ENCODE results near the gene ATP6V1G3.

The ATP6V1G3 gene

GRCh38 chr1:198558402-198558801, 17.9 kb upstream of the ATP6V1G3 start:
- TF ChIP-seq JUND (IDR thresholded peaks at IDR 0.05; ENCODE audit: low read depth): no peak
- DNase-seq (ENCODE audit: low read depth in 1 of 2, low spot score in 1 of 2): no peak
- in situ Hi-C loops (cut with HindIII; ENCODE audit: low pct_unique_long_range_greater_than_20kb, low sequenced_read_pairs): no loop called here

GRCh38 chr1:198556971-198557370, 16.5 kb upstream of the ATP6V1G3 start:
- TF ChIP-seq JUND (IDR thresholded peaks at IDR 0.05; ENCODE audit: low read depth): no peak
- no peak for DNase-seq (ENCODE audit: low read depth in 1 of 2, low spot score in 1 of 2)
- in situ Hi-C loops (cut with HindIII; ENCODE audit: low pct_unique_long_range_greater_than_20kb, low sequenced_read_pairs): no loop called here

GRCh38 chr1:198552668-198553416, 12.4 kb upstream of the ATP6V1G3 start:
- no peak for TF ChIP-seq JUND (IDR thresholded peaks at IDR 0.05; ENCODE audit: low read depth)
- in situ Hi-C loops (cut with HindIII; ENCODE audit: low pct_unique_long_range_greater_than_20kb, low sequenced_read_pairs): no loop called here
- DNase-seq (ENCODE audit: low read depth in 1 of 2, low spot score in 1 of 2): no peak

- no peak for DNase-seq (ENCODE audit: low read depth in 1 of 2, low spot score in 1 of 2)
- in situ Hi-C loops (cut with HindIII; ENCODE audit: low pct_unique_long_range_greater_than_20kb, low sequenced_read_pairs): no loop called here
- no peak for TF ChIP-seq JUND (IDR thresholded peaks at IDR 0.05; ENCODE audit: low read depth)
Observed at GRCh38 chr1:198550941-198551524, 10.6 kb upstream of the ATP6V1G3 start.

GRCh38 chr1:198549866-198550265, 9.4 kb upstream of the ATP6V1G3 start:
- no peak for TF ChIP-seq JUND (IDR thresholded peaks at IDR 0.05; ENCODE audit: low read depth)
- in situ Hi-C loops (cut with HindIII; ENCODE audit: low pct_unique_long_range_greater_than_20kb, low sequenced_read_pairs): no loop called here

GRCh38 chr1:198548890-198549289, 8.4 kb upstream of the ATP6V1G3 start:
- no peak for TF ChIP-seq JUND (IDR thresholded peaks at IDR 0.05; ENCODE audit: low read depth)
- no peak for DNase-seq (ENCODE audit: low read depth in 1 of 2, low spot score in 1 of 2)
- in situ Hi-C loops (cut with HindIII; ENCODE audit: low pct_unique_long_range_greater_than_20kb, low sequenced_read_pairs): no loop called here

More at GRCh38 chr1:198549866-198550265, 9.4 kb upstream of the ATP6V1G3 start:
- no peak for DNase-seq (ENCODE audit: low read depth in 1 of 2, low spot score in 1 of 2)

GRCh38 chr1:198545156-198545555, 4.7 kb upstream of the ATP6V1G3 start:
- in situ Hi-C loops (cut with HindIII; ENCODE audit: low pct_unique_long_range_greater_than_20kb, low sequenced_read_pairs): no loop called here
- no peak for TF ChIP-seq JUND (IDR thresholded peaks at IDR 0.05; ENCODE audit: low read depth)
- no peak for DNase-seq (ENCODE audit: low read depth in 1 of 2, low spot score in 1 of 2)

- in situ Hi-C loops (cut with HindIII; ENCODE audit: low pct_unique_long_range_greater_than_20kb, low sequenced_read_pairs): no loop called here
- TF ChIP-seq JUND (IDR thresholded peaks at IDR 0.05; ENCODE audit: low read depth): no peak
- no peak for DNase-seq (ENCODE audit: low read depth in 1 of 2, low spot score in 1 of 2)
Observed at GRCh38 chr1:198544265-198544664, 3.8 kb upstream of the ATP6V1G3 start.

- no peak for DNase-seq (ENCODE audit: low read depth in 1 of 2, low spot score in 1 of 2)
- in situ Hi-C loops (cut with HindIII; ENCODE audit: low pct_unique_long_range_greater_than_20kb, low sequenced_read_pairs): no loop called here
- no peak for TF ChIP-seq JUND (IDR thresholded peaks at IDR 0.05; ENCODE audit: low read depth)
Observed at GRCh38 chr1:198543670-198544260, 3.3 kb upstream of the ATP6V1G3 start.

GRCh38 chr1:198542632-198543031, 2.2 kb upstream of the ATP6V1G3 start:
- in situ Hi-C loops (cut with HindIII; ENCODE audit: low pct_unique_long_range_greater_than_20kb, low sequenced_read_pairs): no loop called here
- no peak for TF ChIP-seq JUND (IDR thresholded peaks at IDR 0.05; ENCODE audit: low read depth)
- DNase-seq (ENCODE audit: low read depth in 1 of 2, low spot score in 1 of 2): no peak

- DNase-seq (ENCODE audit: low read depth in 1 of 2, low spot score in 1 of 2): no peak
- in situ Hi-C loops (cut with HindIII; ENCODE audit: low pct_unique_long_range_greater_than_20kb, low sequenced_read_pairs): no loop called here
- no peak for TF ChIP-seq JUND (IDR thresholded peaks at IDR 0.05; ENCODE audit: low read depth)
Observed at GRCh38 chr1:198541737-198542136, 1.3 kb upstream of the ATP6V1G3 start.

GRCh38 chr1:198538579-198539364, 1.7 kb downstream of the ATP6V1G3 start:
- TF ChIP-seq JUND (IDR thresholded peaks at IDR 0.05; ENCODE audit: low read depth): no peak
- in situ Hi-C loops (cut with HindIII; ENCODE audit: low pct_unique_long_range_greater_than_20kb, low sequenced_read_pairs): no loop called here
- DNase-seq (ENCODE audit: low read depth in 1 of 2, low spot score in 1 of 2): no peak

- in situ Hi-C loops (cut with HindIII; ENCODE audit: low pct_unique_long_range_greater_than_20kb, low sequenced_read_pairs): no loop called here
- no peak for TF ChIP-seq JUND (IDR thresholded peaks at IDR 0.05; ENCODE audit: low read depth)
- DNase-seq (ENCODE audit: low read depth in 1 of 2, low spot score in 1 of 2): no peak
Observed at GRCh38 chr1:198535631-198536030, 4.8 kb downstream of the ATP6V1G3 start.
